SJSA1 (cell line): ENCODE measurements around the gene ENTREP3. TPM values are rescaled to one million over a fixed set of nuclear protein-coding genes. Genes with fewer than 3 reads are reported as not detected.

ENCODE experiments used
- DNase-seq, 2 experiments: peaks; one replicate each; pipeline ENCODE4 v3.0.0-alpha.2; 2015 to 2020; ENCODE audit warnings: low spot score in 2 of 2, low read depth in 1 of 2
- H3K27ac ChIP-seq: fragments of 250-450 bp; sonication (Bioruptor Pico); 2 replicates; pipeline ENCODE4 v1.5.1; 2020; ENCODE audit warnings: mild to moderate bottlenecking, moderate library complexity
- H3K27me3 ChIP-seq: fragments of 250-450 bp; sonication (Bioruptor Pico); replicated peaks from 2 replicates; pipeline ENCODE4 v1.5.1; 2020; ENCODE audit warnings: mild to moderate bottlenecking, moderate library complexity
- H3K36me3 ChIP-seq: fragments of 250-450 bp; sonication (Bioruptor Pico); 2 replicates; pipeline ENCODE4 v1.5.1; 2020; ENCODE audit warnings: mild to moderate bottlenecking
- H3K4me1 ChIP-seq: fragments of 250-450 bp; sonication (Bioruptor Pico); replicated peaks from 2 replicates; pipeline ENCODE4 v1.6.1; 2021; ENCODE audit warnings: mild to moderate bottlenecking
- H3K4me3 ChIP-seq: fragments of 250-450 bp; sonication (Bioruptor Pico); 2 replicates; pipeline ENCODE4 v1.5.1; 2020; ENCODE audit warnings: mild to moderate bottlenecking
- H3K9me3 ChIP-seq: fragments of 250-450 bp; sonication (Bioruptor Pico); replicated peaks from 2 replicates; pipeline ENCODE4 v1.5.1; 2020; ENCODE audit warnings: mild to moderate bottlenecking
- total RNA-seq: library from RNA; depleted of rRNA; stranded (reverse); fragments of >200 nt; shearing (Covaris generic); gene quantifications from 2 replicates; pipeline ENCODE4 v1.2.3, GENCODE V29; 2014; rRNA removed

ENTREP3 gene
- total RNA-seq, 1 experiment from 2014 or later, result 3.7 TPM

- peaks cover 6% of the 10 kb centered on the region for H3K4me1 ChIP-seq
- H3K27ac ChIP-seq, result no peak overlapping the region
- no peaks in the 10 kb centered on the region for H3K9me3 ChIP-seq
- H3K36me3 ChIP-seq, result peaks cover 41% of the 10 kb centered on the region
- no peak for DNase-seq
- no peaks in the 10 kb centered on the region for H3K27me3 ChIP-seq
- no peak overlapping the region for H3K4me3 ChIP-seq
These were observed 54.4 kb downstream of the ENTREP3 start for GRCh38 chr1:155200920-155201319.

GRCh38 chr1:155199792-155200191 is 55.5 kb downstream of the ENTREP3 start:
- no peaks in the 10 kb centered on the region for H3K9me3 ChIP-seq
- no peak overlapping the region for H3K27ac ChIP-seq
- peaks cover 41% of the 10 kb centered on the region for H3K36me3 ChIP-seq
- H3K4me1 ChIP-seq, result peaks cover 12% of the 10 kb centered on the region
- DNase-seq, result no peak
- H3K27me3 ChIP-seq, result no peaks in the 10 kb centered on the region
- no peak overlapping the region for H3K4me3 ChIP-seq

- H3K27me3 ChIP-seq, result no peaks in the 10 kb centered on the region
- H3K4me3 ChIP-seq, result no peak overlapping the region
- no peak overlapping the region for H3K27ac ChIP-seq
- no peak for DNase-seq
- H3K36me3 ChIP-seq, result peaks cover 41% of the 10 kb centered on the region
- H3K4me1 ChIP-seq, result peaks cover 23% of the 10 kb centered on the region
- no peaks in the 10 kb centered on the region for H3K9me3 ChIP-seq
These were observed 56.8 kb downstream of the ENTREP3 start for GRCh38 chr1:155198547-155198906.

DNA sequence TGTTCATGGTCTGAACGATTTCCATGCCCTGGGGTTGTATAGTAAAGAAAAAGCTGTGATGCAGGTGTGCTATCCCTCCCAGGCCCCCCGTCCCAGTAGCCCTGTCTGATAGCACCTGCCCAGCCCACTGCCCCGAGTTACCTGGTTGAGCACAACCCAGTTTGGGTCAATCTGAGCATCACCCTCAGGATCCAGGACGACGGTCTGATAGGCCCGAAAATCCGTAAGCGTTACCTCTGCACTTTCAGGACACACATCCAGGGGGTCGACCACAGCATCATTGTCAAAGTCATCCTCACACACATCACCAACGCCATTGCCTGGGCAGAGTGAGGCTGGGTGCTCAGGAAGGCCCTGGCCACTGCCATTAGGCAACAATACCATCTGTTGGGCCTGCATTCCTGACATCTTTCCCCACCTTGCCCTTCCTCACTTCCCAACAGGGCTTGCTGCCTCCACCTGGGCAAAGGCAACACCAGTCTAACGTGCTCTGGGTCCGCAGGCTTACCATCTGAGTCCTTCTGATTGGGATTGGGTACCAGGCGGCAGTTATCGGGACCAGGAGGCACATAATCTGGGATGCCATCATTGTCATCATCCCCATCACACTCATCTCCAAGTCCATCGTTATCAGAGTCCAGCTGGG is 57.3 kb downstream of the ENTREP3 start:
- Histone ChIP-seq H3K36me3 (peaks cover 41% of the 10 kb centered on the region), H3K27me3 (no peaks in the 10 kb centered on the region), H3K9me3 (no peaks in the 10 kb centered on the region), H3K4me3 (no peak overlapping the region), H3K27ac (no peak overlapping the region), H3K4me1 (peaks cover 28% of the 10 kb centered on the region)
- no peak for DNase-seq

Other genes with a start within 250 kb of the ENTREP3 start
- not detected in 2 replicates for gene DCST2, start 221.7 kb downstream of the ENTREP3 start, total RNA-seq
- not detected in 2 replicates for gene DCST1, start 221.7 kb downstream of the ENTREP3 start, total RNA-seq
- 27.0 and 32.0 TPM in 2 replicates for gene ADAM15, start 204.2 kb downstream of the ENTREP3 start, total RNA-seq
- gene EFNA4, start 191.7 kb downstream of the ENTREP3 start, total RNA-seq, result 4.7 and 4.8 TPM in 2 replicates
- gene EFNA3, start 176.6 kb downstream of the ENTREP3 start, total RNA-seq, result 0.21 and 0.85 TPM in 2 replicates
- gene EFNA1, start 127.6 kb downstream of the ENTREP3 start, total RNA-seq, result 0.89 and 0.91 TPM in 2 replicates
- 9.9 and 23.4 TPM in 2 replicates for gene SLC50A1, start 119.6 kb downstream of the ENTREP3 start, total RNA-seq
- 40.7 and 76.6 TPM in 2 replicates for gene DPM3, start 115.0 kb downstream of the ENTREP3 start, total RNA-seq
- gene KRTCAP2, start 82.2 kb downstream of the ENTREP3 start, total RNA-seq, result 61.7 and 94.8 TPM in 2 replicates
- 0.21 and 1.1 TPM in 2 replicates for gene TRIM46, start 81.6 kb downstream of the ENTREP3 start, total RNA-seq
- gene THBS3, start 47.6 kb downstream of the ENTREP3 start, total RNA-seq, result 3.2 and 5.4 TPM in 2 replicates
- 69.7 and 86.0 TPM in 2 replicates for gene MTX1, start 46.8 kb downstream of the ENTREP3 start, total RNA-seq
- gene SCAMP3, start 6.9 kb upstream of the ENTREP3 start, total RNA-seq, result 54.6 and 55.9 TPM in 2 replicates
- 13.0 and 13.7 TPM in 2 replicates for gene CLK2, start 18.0 kb upstream of the ENTREP3 start, total RNA-seq
- 0.97 and 2.5 TPM in 2 replicates for gene HCN3, start 22.0 kb upstream of the ENTREP3 start, total RNA-seq
- not detected in 2 replicates for gene PKLR, start 46.0 kb upstream of the ENTREP3 start, total RNA-seq
- gene FDPS, start 53.4 kb upstream of the ENTREP3 start, total RNA-seq, result 205 and 232 TPM in 2 replicates
- 39.8 and 40.9 TPM in 2 replicates for gene RUSC1, start 65.4 kb upstream of the ENTREP3 start, total RNA-seq